ENCODE data around the gene CREBBP. TPM values are rescaled to one million over a fixed set of nuclear protein-coding genes. Genes with fewer than 3 reads are reported as not detected.
"Not testable (repeated sequence)": the region's sequence is repeated elsewhere in the genome, so short reads cannot be mapped to it uniquely, and the experiment has no call there.

CREBBP gene
- total RNA-seq, 4 donors from 2014 or later: 67.1 to 106 (median 91.0) TPM

DNA sequence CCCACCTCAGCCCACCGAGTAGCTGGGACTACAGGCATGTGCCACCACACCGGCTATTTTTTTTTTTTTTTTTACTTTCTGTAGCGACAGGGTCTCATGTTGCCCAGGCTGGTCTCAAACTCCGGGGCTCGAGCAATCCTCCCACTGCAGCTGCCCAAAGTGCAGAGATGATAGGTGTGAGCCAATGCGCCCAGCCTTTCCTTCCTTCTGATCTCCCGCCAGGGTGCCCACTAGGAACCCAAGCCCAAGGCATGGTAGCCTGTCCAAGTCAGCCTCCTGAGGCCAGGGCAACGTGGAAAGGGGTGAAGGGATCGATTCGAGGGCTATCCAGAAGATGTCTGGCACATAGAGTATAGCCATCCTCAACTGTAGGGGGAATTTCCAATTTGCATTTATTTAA is 9.6 kb upstream of the CREBBP start:
- Histone ChIP-seq H3K27ac (no peak overlapping the region), H3K4me3 (no peak overlapping the region), H3K4me1 (no peaks in the 10 kb centered on the region), H3K9me3 (peaks cover 0 to 3% (median 0%) of the 10 kb centered on the region in 4 donors), H3K27me3 (no peaks in the 10 kb centered on the region), H3K36me3 (no peaks in the 10 kb centered on the region)
- TF ChIP-seq, protein P1, sequence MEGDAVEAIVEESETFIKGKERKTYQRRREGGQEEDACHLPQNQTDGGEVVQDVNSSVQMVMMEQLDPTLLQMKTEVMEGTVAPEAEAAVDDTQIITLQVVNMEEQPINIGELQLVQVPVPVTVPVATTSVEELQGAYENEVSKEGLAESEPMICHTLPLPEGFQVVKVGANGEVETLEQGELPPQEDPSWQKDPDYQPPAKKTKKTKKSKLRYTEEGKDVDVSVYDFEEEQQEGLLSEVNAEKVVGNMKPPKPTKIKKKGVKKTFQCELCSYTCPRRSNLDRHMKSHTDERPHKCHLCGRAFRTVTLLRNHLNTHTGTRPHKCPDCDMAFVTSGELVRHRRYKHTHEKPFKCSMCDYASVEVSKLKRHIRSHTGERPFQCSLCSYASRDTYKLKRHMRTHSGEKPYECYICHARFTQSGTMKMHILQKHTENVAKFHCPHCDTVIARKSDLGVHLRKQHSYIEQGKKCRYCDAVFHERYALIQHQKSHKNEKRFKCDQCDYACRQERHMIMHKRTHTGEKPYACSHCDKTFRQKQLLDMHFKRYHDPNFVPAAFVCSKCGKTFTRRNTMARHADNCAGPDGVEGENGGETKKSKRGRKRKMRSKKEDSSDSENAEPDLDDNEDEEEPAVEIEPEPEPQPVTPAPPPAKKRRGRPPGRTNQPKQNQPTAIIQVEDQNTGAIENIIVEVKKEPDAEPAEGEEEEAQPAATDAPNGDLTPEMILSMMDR (IDR thresholded peaks at IDR 0.05): no peak
- TF ChIP-seq POLR2A (IDR thresholded peaks at IDR 0.05): no peak
- TF ChIP-seq EP300 (IDR thresholded peaks at IDR 0.05): no peak
- no peak for DNase-seq (ENCODE audit: low spot score in 2 of 2)
- 85 to 89% methylated on average over 10 of the region's 10 CpGs for WGBS, 2 donors

DNA sequence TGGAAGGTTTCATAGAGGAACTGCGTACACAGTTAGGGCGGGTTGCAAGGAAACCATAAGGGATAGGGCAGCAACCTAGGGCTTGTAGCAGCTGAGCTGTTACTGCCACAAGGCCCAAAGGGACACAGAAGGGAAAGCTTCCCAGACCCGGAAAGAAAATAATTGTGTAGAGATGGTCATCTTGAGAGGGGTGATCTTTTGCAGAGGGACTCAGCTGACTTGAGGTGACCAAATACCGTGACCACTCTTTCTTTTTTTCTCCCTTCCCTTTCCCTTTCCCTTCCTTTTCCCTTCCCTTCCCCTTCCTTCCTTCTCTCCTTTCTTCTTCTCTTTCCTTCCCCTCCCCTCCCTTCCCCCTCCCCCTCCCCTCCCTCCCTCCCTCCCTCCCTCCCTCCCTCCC is 8.5 kb upstream of the CREBBP start:
- 72 to 81% methylated on average over 4 of the region's 4 CpGs for WGBS, 2 donors
- no peak for DNase-seq (ENCODE audit: low spot score in 2 of 2)
- TF ChIP-seq EP300 (IDR thresholded peaks at IDR 0.05): no peak
- no peak for TF ChIP-seq POLR2A (IDR thresholded peaks at IDR 0.05)

DNA sequence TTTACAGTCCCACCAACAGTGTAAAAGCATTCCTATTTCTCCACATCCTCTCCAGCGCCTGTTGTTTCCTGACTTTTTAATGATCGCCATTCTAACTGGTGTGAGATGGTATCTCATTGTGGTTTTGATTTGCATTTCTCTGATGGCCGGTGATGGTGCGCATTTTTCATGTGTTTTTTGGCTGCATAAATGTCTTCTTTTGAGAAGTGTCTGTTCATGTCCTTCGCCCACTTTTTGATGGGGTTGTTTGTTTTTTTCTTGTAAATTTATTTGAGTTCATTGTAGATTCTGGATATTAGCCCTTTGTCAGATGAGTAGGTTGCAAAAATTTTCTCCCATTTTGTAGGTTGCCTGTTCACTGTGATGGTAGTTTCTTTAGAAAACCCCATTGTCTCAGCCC is 5.5 kb upstream of the CREBBP start:
- H3K27ac ChIP-seq; H3K36me3 ChIP-seq; H3K9me3 ChIP-seq; H3K4me3 ChIP-seq; H3K27me3 ChIP-seq; DNase-seq (ENCODE audit: low spot score in 2 of 2); H3K4me1 ChIP-seq: not testable (repeated sequence)
- 92 to 94% methylated on average over 5 of the region's 5 CpGs for WGBS, 2 donors

More for the DNA sequence above, 8.5 kb upstream of the CREBBP start:
- no peaks in the 10 kb centered on the region for H3K36me3 ChIP-seq
- H3K4me3 ChIP-seq: no peak overlapping the region
- no peaks in the 10 kb centered on the region for H3K9me3 ChIP-seq
- H3K27ac ChIP-seq: no peak overlapping the region
- no peaks in the 10 kb centered on the region for H3K4me1 ChIP-seq
- H3K27me3 ChIP-seq: no peaks in the 10 kb centered on the region

DNA sequence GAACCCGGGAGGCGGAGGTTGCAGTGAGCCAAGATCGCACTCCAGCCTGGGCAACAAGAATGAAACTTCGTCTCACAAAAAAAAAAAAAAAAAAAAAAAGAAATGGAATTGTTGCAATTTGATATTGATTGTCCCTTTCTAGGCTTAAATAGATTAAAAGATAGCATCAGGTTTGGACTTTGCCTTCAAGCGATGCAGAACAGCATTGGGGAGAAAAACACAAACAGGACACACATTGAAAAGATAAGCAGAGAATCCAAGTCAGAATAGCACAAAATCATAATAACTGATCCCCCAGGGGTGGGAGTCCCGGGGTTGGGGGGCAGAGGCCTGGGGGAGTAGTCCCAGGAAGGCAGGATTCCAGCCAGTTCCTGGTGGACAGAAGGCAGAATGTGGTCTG is 3.9 kb upstream of the CREBBP start:
- Histone ChIP-seq H3K4me1 (peaks cover 0 to 6% (median 5%) of the 10 kb centered on the region in 4 donors), H3K4me3 (no peak overlapping the region), H3K27ac (no peak overlapping the region), H3K36me3 (no peaks in the 10 kb centered on the region), H3K9me3 (no peaks in the 10 kb centered on the region), H3K27me3 (no peaks in the 10 kb centered on the region)
- TF ChIP-seq POLR2A (IDR thresholded peaks at IDR 0.05) (no peak), EP300 (IDR thresholded peaks at IDR 0.05) (no peak)
- TF ChIP-seq, protein P1 (IDR thresholded peaks at IDR 0.05): no peak
- WGBS, 2 donors: 80 to 84% methylated on average over 6 of the region's 6 CpGs
- DNase-seq (ENCODE audit: low spot score in 2 of 2): no peak

DNA sequence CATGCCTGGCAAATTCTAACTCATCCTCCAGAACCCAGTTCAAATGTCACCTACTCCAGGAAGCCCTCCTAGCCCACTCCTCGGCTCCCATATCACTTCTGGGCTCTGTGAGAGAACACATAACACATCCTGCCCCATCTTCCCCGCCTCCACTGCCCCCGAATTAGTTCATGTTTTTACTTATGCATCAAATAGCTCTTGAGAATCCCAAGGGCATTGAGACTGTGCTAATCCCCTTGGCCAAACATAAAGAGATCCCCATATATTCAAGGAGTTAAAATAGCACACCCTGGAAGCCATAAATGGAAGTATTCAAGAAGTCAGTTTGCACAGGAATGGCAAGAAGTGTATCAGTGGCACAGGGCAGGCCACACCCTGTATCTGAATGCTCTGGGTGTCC is 2.0 kb upstream of the CREBBP start:
- H3K36me3 ChIP-seq: no peaks in the 10 kb centered on the region
- H3K9me3 ChIP-seq: no peaks in the 10 kb centered on the region
- DNase-seq (ENCODE audit: low spot score in 2 of 2): no peak
- no peak overlapping the region for H3K27ac ChIP-seq
- no peak for TF ChIP-seq EP300 (IDR thresholded peaks at IDR 0.05)
- TF ChIP-seq, protein P1 (IDR thresholded peaks at IDR 0.05): no peak
- TF ChIP-seq POLR2A (IDR thresholded peaks at IDR 0.05): no peak
- no peaks in the 10 kb centered on the region for H3K27me3 ChIP-seq
- H3K4me1 ChIP-seq: peaks cover 0 to 20% (median 17%) of the 10 kb centered on the region in 4 donors
- WGBS, 2 donors: 86 to 92% methylated on average over 3 of the region's 3 CpGs
- no peak overlapping the region for H3K4me3 ChIP-seq

DNA sequence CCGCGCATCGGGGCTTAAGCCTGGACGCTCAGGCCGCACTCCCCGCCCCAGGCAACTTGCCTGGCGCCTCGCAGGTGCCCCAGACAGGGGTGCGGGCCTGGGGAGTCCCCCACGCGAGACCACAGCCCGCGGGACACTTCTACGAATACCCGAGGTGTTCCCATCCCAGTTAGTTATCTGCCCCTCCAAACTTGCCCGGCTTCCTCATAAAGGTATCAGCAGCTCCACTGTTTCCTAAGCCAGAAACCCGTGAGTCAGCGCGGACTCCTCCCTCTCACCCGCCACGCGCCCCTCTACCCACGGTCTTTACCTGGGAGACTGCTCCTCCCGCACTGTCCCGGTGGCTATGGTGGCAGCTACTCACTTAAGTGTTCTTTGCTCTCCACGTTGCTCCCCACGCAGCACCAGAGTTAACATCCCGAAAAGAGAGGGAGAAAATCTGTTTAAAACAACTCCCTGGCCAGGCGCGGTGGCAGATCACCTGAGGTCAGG is 1.0 kb upstream of the CREBBP start:
- Histone ChIP-seq H3K9me3 (no peaks in the 10 kb centered on the region), H3K4me3 (peak overlapping the region in 3 of 4 donors; percentile 57 to 91 (median 77)), H3K27ac (peak overlapping the region in 1 of 4 donors; percentile 89), H3K36me3 (no peaks in the 10 kb centered on the region), H3K4me1 (peaks cover 0 to 30% (median 24%) of the 10 kb centered on the region in 4 donors), H3K27me3 (no peaks in the 10 kb centered on the region)
- TF ChIP-seq POLR2A (IDR thresholded peaks at IDR 0.05) (no peak), EP300 (IDR thresholded peaks at IDR 0.05) (no peak)
- TF ChIP-seq, protein P1 (IDR thresholded peaks at IDR 0.05): no peak
- no peak for DNase-seq (ENCODE audit: low spot score in 2 of 2)
- WGBS, 2 donors: 62 to 75% methylated on average over 24 to 30 of the region's 30 CpGs
